ENCODE data around the gene PARP1.

- TF ChIP-seq SMAD3 (CRISPR knock-in tag; IDR thresholded peaks at IDR 0.05; ENCODE audit: borderline replicate concordance) (no peak), NFYB (CRISPR knock-in tag; conservative IDR thresholded peaks at IDR 0.05; ENCODE audit: low read depth) (no peak)
These were observed 44.9 kb downstream of the PARP1 start for GRCh38 chr1:226362891-226363447.

Measured in WTC11 (cell line).